GM12801 (cell line): Measurements from ENCODE around the gene CHD5.

Experiments
- CTCF ChIP-seq: IDR thresholded peaks from one replicate; pipeline ENCODE4 v1.5.1; 2011; ENCODE audit warnings: control low read depth; ENCODE audit not compliant: insufficient read length; ENCODE audit errors: extremely low read depth

The CHD5 gene

GRCh38 chr1:6124746-6125365 is 55.3 kb downstream of the CHD5 start:
- no peak for TF ChIP-seq CTCF

- TF ChIP-seq CTCF, result no peak
These were observed 55.8 kb downstream of the CHD5 start for GRCh38 chr1:6124341-6124740.

- no peak for TF ChIP-seq CTCF
These were observed 56.3 kb downstream of the CHD5 start for GRCh38 chr1:6123816-6124215.

GRCh38 chr1:6123083-6123482 is 57.0 kb downstream of the CHD5 start:
- no peak for TF ChIP-seq CTCF

- no peak for TF ChIP-seq CTCF
These were observed 58.3 kb downstream of the CHD5 start for GRCh38 chr1:6121651-6122370.

GRCh38 chr1:6121021-6121421 is 59.1 kb downstream of the CHD5 start:
- no peak for TF ChIP-seq CTCF

GRCh38 chr1:6118415-6118814 is 61.7 kb downstream of the CHD5 start:
- TF ChIP-seq CTCF, result no peak
